HG03354 (cell line): Measurements from ENCODE around the gene ZNF471.

Experiments
- ATAC-seq: cut with Tn5 transposase; IDR thresholded peaks from one replicate; pipeline ENCODE4 v1.9.1; 2021; ENCODE audit warnings: mild to moderate bottlenecking; ENCODE audit not compliant: unreplicated experiment, poor library complexity, severe bottlenecking

ZNF471 gene

DNA sequence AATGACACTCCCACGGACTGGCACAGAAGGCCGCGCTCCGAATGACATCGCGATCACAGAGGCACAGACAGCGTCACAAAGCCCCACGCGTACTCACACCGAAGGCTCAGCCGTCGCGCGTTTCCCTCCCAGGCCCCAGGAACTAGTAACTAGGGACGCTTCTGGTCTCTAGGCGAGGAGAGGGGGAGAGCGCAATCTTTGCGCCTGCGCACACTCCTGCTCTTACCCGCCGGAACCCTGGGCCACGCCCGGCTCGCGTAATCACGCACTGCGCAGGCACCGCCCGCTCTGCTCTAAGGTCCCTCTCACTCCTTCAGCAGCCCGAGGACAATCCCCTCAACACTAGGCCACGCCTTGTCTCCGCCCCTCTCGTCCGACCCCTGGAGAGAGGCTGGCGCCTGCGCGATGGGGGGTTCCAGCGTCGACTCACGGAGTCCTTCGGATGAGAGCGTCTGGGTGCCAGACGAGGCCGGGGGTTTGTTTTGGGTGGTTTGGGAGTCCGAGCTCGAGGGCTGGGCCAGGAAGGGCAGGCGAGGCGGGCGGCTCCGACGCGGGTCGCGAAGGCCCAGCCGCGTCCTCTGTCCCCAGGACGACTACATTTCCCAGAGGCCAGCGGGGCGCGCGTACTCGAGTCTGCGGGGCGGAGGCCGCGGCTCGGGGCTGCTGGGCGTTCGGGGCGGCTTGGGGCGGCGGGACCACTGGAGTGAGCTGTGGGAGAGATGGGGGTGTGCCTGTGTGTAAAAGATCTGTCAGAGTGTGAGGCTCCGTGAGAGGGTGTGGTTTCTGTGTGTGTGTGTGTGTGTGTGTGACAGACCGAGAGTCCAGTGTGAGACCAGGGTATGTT is at the start of gene ZNF471:
Gene ZNF471 (plus strand): TSS at position 410 of the 844 bp plus-strand sequence. CDS start 3,717 bp downstream, outside the sequence.
- no peak for ATAC-seq

DNA sequence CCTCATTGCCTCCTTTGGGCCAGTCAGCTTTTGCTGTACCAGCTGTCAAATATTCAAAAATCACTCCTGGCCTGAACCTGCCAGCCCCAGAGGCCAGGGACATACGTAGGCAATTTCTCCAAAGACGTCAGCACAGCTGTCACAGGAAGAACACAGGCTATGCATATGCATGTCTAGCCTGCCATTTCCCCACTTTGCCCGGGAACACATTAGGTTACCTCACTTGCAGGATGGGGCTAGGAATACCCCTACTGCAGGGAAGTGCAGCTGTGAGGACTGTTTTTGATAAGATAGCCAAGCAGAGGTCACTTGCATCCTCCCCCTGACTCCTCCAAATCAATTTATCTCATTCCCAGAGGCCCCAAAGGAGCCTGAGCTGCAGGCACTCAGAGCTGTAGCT is 33.3 kb upstream of the ZNF471 start:
- ATAC-seq, result no peak

DNA sequence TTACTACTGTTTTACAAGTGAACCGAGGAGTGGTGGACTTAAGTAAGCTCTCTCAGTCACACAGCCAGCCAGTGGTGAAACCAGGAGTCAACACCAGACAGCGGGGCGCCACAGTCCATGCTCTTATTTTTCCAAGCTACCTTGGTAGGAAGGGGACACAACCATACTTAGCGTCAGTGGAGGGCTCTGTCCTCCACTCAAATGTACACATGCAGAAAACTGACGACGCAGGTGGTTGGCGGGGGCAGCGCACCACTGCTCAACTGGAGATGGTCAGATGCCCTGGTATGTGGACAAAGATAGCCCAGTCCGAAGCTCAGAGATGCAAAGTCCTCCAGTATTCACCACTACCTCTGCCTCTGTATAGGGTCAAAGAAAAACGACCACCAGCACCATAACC is 31.6 kb upstream of the ZNF471 start:
- ATAC-seq, result no peak

DNA sequence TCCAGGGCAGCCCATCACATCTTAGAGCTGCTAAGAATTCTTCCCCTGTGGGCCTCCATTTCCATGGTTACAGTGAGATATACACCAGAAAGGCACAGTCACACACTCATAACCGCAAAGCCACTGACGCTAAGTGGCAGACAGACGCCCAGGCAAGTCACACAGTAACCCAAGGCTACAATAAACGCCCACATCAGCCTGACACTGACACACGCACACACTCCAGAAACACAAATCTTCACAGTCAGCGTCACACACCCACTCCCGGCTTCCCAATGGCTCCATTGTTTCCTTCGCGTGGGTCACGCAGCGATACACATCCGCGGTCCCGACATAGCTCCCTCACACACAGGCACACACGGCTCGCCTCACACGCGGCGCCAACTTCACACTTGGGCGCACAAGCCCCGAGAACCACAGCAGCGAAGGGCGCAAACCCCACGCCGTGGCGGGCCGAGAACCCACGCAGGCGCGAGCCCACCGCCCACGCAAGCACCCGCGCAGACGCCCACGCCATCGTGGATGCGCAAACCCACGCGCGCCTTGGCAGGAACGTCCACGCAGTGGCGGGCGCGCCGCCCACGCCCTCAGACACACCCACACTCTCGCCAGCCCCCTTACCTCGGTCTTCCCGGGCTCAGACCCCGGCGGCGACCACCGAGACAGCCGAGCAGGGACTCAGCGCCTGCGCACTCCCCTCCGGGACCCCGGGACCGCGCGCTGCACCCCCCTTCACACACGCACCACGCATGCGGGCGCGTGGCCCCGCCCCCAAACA is 30.8 kb upstream of the ZNF471 start, which contains the start of gene ZNF667:
Gene ZNF667 (minus strand): TSS at position 695 of the 778 bp plus-strand sequence. CDS start 14,975 bp downstream, outside the sequence.
- no peak for ATAC-seq

DNA sequence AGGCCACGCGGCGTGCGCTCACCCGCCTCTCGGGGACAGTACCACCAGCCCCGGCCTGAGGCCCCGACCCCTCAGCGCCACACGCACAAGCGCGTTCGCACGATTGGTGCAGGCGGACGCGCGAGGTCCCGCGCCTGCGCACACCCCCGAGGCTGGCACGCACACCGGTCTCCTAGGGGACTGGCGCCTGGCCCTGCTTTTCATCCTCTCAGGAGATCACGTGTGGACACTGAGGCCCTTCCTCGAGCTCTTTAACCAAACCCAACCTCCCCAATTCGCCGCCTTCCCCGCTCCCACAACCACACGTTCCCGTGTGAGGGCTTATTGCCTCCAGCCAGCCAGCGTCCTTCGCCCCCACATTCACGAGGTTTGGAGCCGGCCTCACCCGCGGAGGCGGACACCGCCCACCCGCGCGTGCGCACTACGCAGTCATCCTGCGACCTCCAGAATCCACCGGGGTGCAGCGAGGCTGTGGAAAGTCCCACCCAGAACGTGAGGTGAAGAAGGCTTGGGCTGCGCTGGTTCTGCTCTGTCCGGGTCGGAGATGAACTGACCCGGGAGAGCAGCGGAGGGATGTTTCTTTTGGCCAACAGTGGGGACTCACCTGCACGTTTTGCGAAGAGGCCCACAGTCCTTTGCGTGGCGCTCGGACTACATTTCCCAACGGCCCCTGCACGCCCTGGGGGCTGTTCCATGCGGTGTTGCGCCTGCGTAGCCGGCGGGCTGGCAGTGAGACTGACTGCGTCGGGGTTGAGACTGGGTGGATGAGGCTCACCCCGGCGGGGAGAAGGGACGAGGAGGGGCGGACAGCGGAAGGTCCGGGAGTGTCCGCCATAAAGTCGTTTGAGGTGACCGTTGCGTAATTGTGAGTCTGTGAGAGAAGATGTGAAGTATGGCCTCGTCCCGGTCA is 30.0 kb upstream of the ZNF471 start:
- no peak for ATAC-seq

DNA sequence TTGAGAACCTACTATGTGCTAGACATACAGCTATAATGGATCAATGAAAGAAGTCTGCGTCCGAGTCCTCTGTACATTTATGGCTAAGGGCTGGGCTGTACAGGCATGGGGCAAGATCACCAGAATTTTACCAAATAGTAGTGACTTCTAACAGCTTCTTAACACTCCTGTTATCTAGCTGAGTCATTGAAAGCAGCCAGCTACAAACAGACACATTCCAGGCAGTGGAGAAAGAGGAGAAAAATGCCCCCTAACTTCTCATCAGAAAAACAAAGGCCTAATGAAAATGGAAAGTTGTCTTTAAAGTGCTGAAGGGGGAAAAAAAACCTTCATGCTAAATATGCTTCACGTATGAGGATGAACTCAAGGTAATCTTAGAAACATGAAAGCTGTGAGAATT is 16.3 kb upstream of the ZNF471 start:
- ATAC-seq, result no peak

DNA sequence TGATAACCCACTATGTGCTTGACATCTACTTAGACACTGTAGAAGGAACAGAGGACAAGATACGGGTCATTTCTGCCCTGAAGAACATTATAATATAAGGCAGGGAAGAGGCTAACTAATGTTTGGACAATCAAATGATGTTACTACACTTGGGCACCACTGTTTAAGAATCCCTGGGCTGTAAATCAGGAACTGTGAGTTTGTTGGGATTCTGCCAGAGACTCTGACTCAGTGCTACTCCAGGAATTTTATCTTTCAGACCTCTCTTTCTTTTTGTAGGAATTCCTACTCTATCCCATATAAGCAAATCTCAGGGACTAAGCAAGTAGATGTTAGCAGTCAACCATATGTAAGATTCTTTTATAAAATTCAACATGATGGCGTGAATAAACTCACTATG is 3.1 kb upstream of the ZNF471 start:
- no peak for ATAC-seq

DNA sequence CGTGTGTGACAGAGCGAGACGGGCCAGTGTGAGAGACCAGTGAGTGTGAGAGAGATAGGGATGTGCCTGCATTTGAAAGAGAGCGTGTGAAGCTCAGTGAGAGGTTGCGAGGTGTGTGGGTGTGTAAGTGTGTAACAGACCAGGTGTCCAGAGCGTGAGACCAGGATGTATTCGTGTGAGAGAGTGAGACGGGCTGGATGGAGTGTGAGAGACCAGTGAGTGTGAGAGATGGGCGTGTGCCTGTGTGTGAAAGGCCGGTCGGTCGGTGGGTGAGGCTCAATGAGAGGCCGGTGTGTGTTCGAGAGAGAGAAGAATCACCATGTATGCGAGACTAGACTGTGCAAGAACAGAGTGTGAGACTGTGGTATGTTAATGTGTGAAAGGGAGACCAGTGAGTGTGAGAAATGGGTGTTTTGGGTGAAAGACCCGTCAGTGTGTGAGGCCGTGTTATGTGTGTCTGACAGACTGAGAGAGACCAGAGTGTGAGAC is 679 bp downstream of the ZNF471 start:
- ATAC-seq, result no peak

DNA sequence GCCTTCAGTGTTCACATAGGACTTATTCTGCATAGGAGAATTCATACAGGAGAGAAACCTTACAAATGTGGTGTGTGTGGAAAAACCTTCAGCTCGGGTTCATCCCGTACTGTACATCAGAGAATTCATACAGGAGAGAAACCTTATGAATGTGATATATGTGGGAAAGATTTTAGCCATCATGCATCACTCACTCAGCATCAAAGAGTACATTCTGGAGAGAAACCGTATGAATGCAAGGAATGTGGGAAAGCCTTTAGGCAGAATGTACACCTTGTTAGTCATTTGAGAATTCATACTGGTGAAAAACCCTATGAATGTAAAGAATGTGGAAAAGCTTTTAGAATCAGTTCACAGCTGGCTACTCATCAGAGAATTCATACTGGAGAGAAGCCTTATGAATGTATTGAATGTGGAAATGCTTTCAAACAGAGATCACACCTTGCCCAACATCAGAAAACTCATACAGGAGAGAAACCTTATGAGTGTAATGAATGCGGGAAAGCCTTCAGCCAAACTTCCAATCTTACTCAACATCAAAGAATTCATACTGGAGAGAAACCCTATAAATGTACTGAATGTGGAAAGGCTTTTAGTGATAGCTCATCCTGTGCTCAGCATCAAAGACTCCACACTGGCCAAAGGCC is 17.7 kb downstream of the ZNF471 start:
- ATAC-seq, result no peak

DNA sequence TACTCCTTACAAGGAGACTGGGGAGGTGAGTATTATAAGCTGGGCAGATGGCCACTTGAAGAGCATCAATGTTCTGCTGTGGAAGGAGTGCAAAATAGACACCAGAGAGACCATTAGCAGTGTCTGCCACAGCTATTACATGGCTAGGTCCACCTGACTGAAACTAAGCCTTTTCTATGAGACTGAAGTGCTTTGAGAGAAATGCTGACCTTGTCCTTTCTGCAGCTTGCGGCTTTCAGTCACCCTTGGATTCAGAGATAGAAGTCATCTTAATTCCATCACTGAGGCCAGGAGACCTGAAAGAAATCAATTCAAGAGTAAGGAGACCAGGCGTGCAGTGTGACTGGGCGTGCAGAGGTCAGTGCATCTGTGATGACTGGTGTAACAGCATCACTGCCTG is 29.8 kb downstream of the ZNF471 start:
- ATAC-seq, result no peak

DNA sequence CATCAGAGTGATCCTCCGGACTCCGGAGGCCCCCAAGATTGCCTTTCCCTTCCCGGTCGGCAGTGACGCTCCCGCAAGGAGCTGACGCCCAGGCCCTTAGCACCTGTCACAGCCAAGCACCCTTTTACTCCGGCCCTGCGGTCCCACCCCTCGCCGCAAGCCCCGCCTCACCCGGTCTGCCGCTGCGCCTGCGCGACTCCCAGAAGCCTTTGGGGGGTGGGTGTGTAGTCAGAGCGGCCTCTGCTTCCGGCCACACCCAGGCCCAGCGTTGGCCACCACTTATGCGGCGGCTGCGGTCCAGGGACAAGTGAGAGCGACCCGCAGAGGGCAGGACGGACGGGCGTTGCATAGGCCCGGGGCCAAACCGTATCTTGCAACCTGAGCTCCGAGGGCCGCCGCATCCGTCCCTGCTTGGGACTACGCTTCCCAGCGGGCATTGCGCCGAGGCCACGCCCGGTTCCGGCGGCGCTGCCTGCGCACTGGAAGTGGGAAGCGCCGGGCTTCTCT is 30.7 kb downstream of the ZNF471 start:
- ATAC-seq, result peak; percentile 94

DNA sequence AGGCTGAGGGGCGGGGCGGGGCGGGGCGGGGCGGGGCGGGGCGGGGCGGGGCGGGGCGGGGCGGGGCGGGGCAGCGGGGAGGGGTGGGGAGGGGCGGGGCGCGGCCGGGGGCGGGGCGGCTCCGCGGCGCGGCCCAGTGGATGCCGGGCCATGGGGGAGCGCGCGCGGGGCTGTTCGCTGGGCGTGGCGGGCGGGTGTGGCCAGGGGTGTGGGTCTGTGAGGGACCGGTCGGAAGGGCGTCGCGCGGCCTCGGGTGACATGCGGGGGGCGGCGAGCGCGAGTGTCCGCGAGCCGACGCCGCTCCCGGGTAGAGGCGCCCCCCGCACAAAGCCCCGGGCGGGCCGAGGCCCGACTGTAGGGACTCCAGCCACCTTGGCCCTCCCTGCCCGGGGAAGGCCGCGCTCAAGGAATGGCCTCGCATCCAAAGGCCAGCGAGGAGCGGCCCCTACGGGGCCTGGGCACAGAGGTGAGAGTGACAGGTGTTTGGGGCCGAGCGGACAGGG is 31.2 kb downstream of the ZNF471 start, which contains the start of gene ZFP28:
Gene ZFP28 (plus strand): TSS at position 188 of the 503 bp plus-strand sequence. CDS start 71 bp downstream, at position 259.
- ATAC-seq, result peak; percentile 51

DNA sequence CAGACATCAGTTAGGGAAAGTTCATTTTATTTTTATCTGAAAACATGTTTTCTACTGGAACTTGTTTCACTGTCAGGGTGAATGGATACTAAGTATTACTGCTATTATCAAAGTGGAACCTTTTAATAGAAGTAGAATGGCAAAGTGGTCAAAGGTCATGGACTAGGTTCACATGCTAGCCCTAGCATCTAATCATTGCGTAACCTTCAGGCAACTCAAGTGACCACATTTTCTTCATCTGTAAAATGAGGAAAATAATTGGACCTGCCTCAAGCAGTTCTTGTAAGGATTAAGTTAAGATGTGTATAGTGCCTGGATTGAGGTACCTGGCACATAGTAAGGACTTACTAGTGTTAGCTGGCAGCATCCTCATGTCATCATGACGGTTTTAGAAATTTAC is 36.1 kb downstream of the ZNF471 start:
- ATAC-seq, result no peak

DNA sequence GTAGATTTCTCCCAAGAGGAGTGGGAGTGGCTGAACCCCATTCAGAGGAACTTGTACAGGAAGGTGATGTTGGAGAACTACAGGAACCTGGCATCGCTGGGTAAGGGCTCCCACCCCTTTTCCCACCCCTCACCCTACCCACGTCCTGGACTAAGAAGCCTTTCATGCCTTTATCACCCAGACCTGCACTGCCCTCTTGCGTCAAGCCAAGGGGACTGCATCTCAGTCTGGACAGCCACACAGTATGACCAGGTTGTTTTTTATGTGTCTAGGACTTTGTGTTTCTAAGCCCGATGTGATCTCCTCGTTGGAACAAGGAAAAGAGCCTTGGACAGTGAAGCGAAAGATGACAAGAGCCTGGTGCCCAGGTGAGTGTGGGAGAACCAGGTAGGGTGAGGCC is 39.9 kb downstream of the ZNF471 start:
- no peak for ATAC-seq

DNA sequence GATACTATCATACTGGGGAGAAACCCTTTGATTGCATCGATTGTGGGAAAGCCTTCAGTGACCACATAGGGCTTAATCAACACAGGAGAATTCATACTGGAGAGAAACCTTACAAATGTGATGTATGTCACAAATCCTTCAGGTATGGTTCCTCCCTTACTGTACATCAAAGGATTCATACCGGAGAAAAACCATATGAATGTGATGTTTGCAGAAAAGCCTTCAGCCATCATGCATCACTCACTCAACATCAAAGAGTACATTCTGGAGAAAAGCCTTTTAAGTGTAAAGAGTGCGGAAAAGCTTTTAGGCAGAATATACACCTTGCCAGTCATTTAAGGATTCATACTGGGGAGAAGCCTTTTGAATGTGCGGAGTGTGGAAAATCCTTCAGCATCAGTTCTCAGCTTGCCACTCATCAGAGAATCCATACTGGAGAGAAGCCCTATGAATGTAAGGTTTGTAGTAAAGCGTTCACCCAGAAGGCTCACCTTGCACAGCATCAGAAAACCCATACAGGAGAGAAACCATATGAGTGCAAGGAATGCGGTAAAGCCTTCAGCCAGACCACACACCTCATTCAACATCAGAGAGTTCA is 46.7 kb downstream of the ZNF471 start:
- no peak for ATAC-seq

DNA sequence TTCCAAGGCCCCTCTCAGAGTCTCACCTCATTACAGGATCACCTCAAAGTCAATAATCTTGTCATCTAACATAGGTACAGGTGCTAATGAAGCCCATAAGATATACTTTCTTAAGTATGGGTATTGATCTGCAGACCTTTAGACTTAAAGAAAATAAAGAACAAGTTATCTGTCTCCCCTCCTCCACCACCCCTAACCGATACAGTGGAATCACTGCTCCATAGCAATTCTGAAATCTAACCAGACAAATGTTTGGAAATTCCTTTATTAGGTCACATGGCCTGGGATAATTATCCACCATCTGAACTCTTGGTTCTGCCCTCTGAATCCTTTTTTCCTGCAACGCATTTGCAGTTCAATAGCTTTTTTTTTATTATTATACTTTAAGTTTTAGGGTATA is 55.1 kb downstream of the ZNF471 start:
- ATAC-seq, result no peak

DNA sequence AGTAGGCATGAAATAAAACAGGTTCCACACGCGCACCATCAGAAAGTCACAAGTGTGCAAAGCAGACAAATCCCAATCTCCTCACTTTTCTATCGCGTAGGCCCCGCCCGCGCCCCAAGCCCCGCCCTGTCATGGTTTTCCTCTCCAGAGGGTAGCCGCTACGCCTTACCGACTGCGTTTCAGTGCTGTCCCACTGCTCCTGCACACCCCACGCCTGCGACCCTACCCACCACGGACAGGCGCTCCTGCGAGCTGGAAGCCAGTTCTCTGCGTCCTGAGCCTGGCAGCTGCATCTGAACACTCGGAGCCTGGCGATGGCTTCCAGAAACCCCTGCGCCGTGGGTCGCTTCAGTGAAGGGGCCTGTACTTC is 59.2 kb downstream of the ZNF471 start:
- peak; percentile 48 for ATAC-seq
